IPS-NIHi11 (cell line): ENCODE results near the gene CLEC4D.
"Not testable (repeated sequence)": the region's sequence is repeated elsewhere in the genome, so short reads cannot be mapped to it uniquely, and the experiment has no call there.

Source experiments
- DNase-seq: peaks from one replicate; pipeline ENCODE4 v3.0.0; 2012; ENCODE audit warnings: mixed read lengths, low spot score

The CLEC4D gene

GRCh38 chr12:8532045-8532444 lies 18.7 kb downstream of the CLEC4D start:
- DNase-seq: no peak

- DNase-seq: not testable (repeated sequence)
These were observed 24.5 kb downstream of the CLEC4D start for GRCh38 chr12:8537820-8538219.

- DNase-seq: not testable (repeated sequence)
These were observed 27.5 kb downstream of the CLEC4D start, which contains the start of gene CLEC4E for GRCh38 chr12:8540831-8541230. TSS of gene CLEC4E (minus strand) at chr12:8540905. CDS start at chr12:8540797, 108 bp downstream.

- DNase-seq: no peak
These were observed 28.3 kb downstream of the CLEC4D start for GRCh38 chr12:8541562-8541961.

GRCh38 chr12:8544295-8544694 lies 31.0 kb downstream of the CLEC4D start:
- DNase-seq: peak; percentile 84

- DNase-seq: no peak
These were observed 33.3 kb downstream of the CLEC4D start for GRCh38 chr12:8546591-8546990.

DNA sequence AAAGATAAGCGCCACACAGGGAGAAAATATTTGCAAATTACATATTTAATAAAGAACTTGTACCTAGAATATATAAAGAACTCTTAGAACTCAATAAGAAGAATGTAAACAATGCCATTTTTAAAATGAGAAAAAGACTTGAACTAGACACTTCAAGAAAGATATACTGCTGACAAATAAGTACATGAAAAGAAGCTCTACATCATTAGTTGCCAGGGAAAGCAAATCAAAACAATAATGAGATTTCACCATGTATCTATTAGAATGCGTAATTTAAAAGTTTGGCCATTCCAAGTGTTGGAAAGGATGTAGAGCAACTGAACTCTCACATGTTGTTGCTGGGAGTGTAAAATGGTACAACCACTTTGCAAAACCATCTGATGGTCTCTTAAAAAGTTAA lies 34.3 kb downstream of the CLEC4D start:
- DNase-seq: no peak

DNA sequence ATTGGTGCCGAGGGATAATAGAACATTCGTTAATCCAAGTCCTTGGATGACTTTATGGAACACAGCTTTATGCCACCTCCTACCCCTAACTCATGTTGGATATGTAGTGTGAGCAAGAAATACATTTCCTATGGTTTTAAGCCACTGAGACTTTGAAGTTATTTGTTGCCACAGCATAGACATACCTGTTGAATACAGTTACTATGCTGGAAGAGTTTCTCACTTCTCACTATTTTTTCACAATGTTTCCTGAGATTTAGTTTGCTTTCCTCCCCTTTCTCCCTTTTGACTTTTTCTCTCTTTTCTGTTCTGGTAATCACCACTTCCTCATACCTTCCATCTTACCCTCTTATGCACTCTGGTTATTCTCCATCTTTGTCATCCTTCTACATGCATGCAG lies 34.9 kb downstream of the CLEC4D start:
- no peak for DNase-seq

GRCh38 chr12:8549381-8549780 lies 36.1 kb downstream of the CLEC4D start:
- DNase-seq: peak; percentile 36

- DNase-seq: peak; percentile 26
These were observed 39.9 kb downstream of the CLEC4D start for GRCh38 chr12:8553088-8553627.

GRCh38 chr12:8554451-8555195 lies 41.3 kb downstream of the CLEC4D start:
- peak; percentile 17 for DNase-seq

DNA sequence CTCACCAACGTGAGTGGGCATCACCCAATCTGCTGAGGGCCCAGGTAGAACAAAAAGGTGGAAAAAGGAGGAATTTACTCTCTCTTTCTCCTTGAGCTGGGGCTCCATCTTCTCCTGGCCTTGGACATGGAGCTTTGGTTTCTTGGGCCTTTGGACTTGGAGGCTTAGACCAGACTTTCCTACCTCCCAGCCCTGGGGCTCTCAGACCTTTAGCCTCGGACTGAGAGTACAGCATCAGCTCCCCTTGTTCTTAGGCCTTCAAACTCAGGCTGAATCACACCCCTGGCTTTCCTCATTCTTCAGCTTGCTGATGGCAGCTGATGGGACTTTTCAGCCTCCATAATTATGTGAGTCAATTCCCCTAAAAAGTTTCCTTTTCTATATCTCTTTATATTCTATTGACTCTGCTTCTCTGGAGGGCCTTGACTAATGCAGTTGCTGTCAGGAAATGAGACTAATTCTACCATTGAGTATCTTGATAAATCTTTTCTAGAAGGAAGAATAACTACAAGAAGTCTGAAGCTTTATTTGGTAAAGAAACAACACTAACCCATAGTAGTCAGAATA lies 43.3 kb downstream of the CLEC4D start:
- no peak for DNase-seq

DNA sequence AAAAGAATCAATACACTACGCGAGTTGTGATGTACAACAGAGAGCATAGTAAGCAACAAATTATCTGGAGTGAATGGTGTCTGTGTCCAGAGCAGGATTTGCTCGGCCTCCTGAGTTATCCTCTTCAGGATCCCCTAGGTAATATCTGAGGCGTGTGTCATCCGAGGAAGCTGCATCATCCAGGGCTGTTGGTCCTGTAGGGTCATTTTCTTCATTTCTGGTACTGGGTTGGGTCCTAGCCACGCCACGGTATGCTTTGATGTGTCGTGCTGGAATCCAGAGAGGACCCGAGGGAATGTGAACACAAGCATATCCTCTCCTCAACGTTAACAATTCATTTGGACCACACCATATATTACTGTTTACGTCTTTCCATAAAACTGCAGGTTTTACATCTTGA lies 46.4 kb downstream of the CLEC4D start:
- no peak for DNase-seq

GRCh38 chr12:8561011-8561410 lies 47.7 kb downstream of the CLEC4D start:
- no peak for DNase-seq

- DNase-seq: no peak
These were observed 49.0 kb downstream of the CLEC4D start for GRCh38 chr12:8562310-8562709.

GRCh38 chr12:8563356-8563755 lies 50.1 kb downstream of the CLEC4D start:
- DNase-seq: no peak

DNA sequence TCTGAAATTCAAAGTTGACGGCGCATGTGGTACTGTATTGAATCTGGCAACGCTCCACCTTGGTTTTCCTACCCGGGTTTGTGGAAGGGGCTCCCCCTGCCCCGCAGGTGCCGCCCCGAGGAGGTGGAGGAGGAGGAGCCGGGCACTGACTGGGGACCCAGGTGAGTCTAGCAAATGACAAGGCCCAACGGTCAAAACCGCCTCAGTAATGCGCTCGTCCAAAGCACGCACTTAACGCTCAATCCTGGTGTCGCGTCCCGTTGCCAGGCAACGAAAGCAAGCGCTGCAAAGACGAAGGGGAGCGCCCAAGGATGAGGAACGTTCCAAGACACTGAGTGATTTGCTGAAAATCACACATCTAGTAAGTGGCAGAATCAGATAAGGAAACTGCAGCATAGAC lies 51.4 kb downstream of the CLEC4D start:
- DNase-seq: no peak

DNA sequence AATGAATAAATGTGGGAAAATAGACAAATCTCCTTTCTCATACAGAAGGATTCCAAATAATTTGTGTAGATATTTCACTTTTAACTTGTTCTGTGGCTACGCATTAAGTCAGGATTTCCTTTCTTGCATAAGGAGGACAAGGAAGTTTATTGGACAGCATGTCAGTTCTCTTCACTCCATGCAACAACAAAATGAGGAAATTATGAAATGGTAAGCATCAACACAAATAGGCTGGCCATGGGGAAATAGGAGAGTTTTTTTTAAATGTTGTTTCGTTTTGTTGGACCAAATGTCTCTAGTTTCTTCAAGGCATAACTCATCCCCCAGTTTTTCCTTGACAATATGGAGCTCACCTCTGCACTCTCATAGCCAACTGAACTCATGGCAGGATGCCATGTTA lies 52.7 kb downstream of the CLEC4D start:
- DNase-seq: not testable (repeated sequence)

DNA sequence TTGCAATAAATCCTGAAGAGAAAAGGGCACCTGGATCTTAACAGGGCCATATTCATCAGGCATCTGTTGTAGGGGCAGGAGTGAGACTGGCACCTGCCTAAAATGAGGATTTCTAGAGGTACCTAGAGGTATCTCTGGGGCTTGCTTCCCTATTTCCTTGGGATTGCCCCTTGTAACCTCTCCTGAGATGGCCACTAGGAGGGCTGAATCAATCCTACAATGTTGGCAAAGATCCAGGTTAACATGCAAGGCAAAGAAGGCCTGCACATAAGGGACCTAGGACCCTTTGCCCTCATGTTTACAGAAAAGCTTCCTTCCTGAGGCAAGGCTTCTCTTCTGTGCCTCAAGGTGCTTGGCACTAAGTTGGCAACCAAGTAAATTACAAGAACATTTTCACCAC lies 53.2 kb downstream of the CLEC4D start:
- DNase-seq: no peak
